A673 (cell line): Measurements from ENCODE around the gene MED27.

Source experiments
- EZH2 ChIP-seq: fragments of 200-600 bp; sonication (generic); IDR thresholded peaks from 2 replicates; pipeline ENCODE4 v1.6.1; 2017; ENCODE audit warnings: borderline replicate concordance, low read depth, mild to moderate bottlenecking, mixed read lengths, antibody characterized with exemption, low read length; ENCODE audit not compliant: poor library complexity, severe bottlenecking
- TF ChIP-seq, protein P1 (sequence below): fragments of 300-800, 200-600 bp; sonication (generic); conservative IDR thresholded peaks from 2 replicates; pipeline ENCODE4 v1.5.1; 2017; ENCODE audit warnings: low read depth, mild to moderate bottlenecking, antibody characterized with exemption, low read length, moderate library complexity, mixed read lengths

- TF ChIP-seq, protein P1, sequence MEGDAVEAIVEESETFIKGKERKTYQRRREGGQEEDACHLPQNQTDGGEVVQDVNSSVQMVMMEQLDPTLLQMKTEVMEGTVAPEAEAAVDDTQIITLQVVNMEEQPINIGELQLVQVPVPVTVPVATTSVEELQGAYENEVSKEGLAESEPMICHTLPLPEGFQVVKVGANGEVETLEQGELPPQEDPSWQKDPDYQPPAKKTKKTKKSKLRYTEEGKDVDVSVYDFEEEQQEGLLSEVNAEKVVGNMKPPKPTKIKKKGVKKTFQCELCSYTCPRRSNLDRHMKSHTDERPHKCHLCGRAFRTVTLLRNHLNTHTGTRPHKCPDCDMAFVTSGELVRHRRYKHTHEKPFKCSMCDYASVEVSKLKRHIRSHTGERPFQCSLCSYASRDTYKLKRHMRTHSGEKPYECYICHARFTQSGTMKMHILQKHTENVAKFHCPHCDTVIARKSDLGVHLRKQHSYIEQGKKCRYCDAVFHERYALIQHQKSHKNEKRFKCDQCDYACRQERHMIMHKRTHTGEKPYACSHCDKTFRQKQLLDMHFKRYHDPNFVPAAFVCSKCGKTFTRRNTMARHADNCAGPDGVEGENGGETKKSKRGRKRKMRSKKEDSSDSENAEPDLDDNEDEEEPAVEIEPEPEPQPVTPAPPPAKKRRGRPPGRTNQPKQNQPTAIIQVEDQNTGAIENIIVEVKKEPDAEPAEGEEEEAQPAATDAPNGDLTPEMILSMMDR, result no peak
- TF ChIP-seq EZH2, result no peak
Measured at GRCh38 chr9:132049323-132049882, 30.3 kb downstream of the MED27 start.
